PC-9 (cell line): ENCODE measurements around the gene BAIAP2.

ENCODE experiments used
- CTCF ChIP-seq: fragments of 200-600 bp; sonication (generic); conservative IDR thresholded peaks from 2 replicates; pipeline ENCODE4 v1.6.1; 2017; ENCODE audit warnings: mixed run types, antibody characterized with exemption, mild to moderate bottlenecking, moderate library complexity
- EZH2 ChIP-seq: fragments of 200-600 bp; sonication (generic); IDR thresholded peaks from 2 replicates; pipeline ENCODE4 v1.8.0; 2017; ENCODE audit warnings: antibody characterized with exemption, low read depth

- TF ChIP-seq EZH2 (no peak), CTCF (no peak)
These were observed 126.6 kb downstream of the BAIAP2 start for GRCh38 chr17:81161536-81161935.
